ENCODE results near the gene TMEM86B.

DNA sequence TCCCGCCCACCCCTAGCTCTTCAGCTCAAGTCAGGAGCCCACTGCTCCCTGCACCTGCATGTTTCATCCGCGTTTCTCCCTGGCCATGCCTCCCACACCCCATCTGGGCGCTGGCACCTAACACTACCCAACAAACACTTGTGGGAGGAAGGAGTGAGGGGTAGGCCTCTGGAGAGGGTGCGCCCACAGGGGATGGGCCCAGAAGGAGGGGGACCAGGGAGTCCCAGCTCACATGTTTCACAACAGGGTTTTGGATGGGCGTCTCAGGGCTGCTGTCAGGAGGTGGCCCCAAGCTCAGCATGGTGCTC, 12.1 kb upstream of the TMEM86B start:
- TF ChIP-seq POLR2AphosphoS5 (IDR thresholded peaks at IDR 0.05) (no peak), MXI1 (conservative IDR thresholded peaks at IDR 0.05; ENCODE audit: poor library complexity, severe bottlenecking) (no peak), SMC3 (conservative IDR thresholded peaks at IDR 0.05; ENCODE audit: poor library complexity) (no peak), TAF1 (IDR thresholded peaks at IDR 0.05; ENCODE audit: low read depth) (no peak)
- TF ChIP-seq, protein P1, sequence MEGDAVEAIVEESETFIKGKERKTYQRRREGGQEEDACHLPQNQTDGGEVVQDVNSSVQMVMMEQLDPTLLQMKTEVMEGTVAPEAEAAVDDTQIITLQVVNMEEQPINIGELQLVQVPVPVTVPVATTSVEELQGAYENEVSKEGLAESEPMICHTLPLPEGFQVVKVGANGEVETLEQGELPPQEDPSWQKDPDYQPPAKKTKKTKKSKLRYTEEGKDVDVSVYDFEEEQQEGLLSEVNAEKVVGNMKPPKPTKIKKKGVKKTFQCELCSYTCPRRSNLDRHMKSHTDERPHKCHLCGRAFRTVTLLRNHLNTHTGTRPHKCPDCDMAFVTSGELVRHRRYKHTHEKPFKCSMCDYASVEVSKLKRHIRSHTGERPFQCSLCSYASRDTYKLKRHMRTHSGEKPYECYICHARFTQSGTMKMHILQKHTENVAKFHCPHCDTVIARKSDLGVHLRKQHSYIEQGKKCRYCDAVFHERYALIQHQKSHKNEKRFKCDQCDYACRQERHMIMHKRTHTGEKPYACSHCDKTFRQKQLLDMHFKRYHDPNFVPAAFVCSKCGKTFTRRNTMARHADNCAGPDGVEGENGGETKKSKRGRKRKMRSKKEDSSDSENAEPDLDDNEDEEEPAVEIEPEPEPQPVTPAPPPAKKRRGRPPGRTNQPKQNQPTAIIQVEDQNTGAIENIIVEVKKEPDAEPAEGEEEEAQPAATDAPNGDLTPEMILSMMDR (IDR thresholded peaks at IDR 0.05; ENCODE audit: poor library complexity, severe bottlenecking): no peak

All from neural cell (in vitro differentiated cells).